B cell (primary cell): ENCODE results near the gene CFAP68. TPM values are rescaled to one million over a fixed set of nuclear protein-coding genes. Genes with fewer than 3 reads are reported as not detected.

Experiments used
- ATAC-seq: fragments of 200-7000 bp; cut with Tn5 transposase; one replicate; pipeline ENCODE4 v1.10.0; 2021; ENCODE audit warnings: low read depth, mild to moderate bottlenecking, moderate number of reproducible peaks, moderate library complexity
- CTCF ChIA-PET: fragments of 350-600 bp; sonication (Branson Sonifier 250); formaldehyde crosslinking; loops from one replicate; lab custom pipeline; 2021; ENCODE audit warnings: antibody characterized with exemption, inconsistent platforms; lab: Charles Lee
- POLR2A ChIA-PET: fragments of 350-600 bp; sonication (Branson Sonifier 250); formaldehyde crosslinking; loops from one replicate; lab custom pipeline; 2021; ENCODE audit warnings: antibody characterized with exemption; lab: Charles Lee
- DNase-seq: peaks from one replicate; pipeline ENCODE4 v3.0.0; 2013
- H2AFZ ChIP-seq: 2 replicates; pipeline ENCODE4 v1.6.1; 2012; ENCODE audit warnings: mild to moderate bottlenecking, low read depth, low read length; ENCODE audit not compliant: insufficient read depth, poor library complexity, severe bottlenecking
- H3K27ac ChIP-seq, 2 donors: 1 replicate in 1 of 2; 2 replicates in 1 of 2; pipeline ENCODE4 v1.5.1; 2012 to 2013; ENCODE audit warnings: low read length in 2 of 2, mild to moderate bottlenecking in 2 of 2, moderate library complexity in 1 of 2
- H3K27me3 ChIP-seq, 4 experiments: fragments of 200-600 bp in 1 of 4; sonication (generic) in 1 of 4; replicated peaks in 1 of 4; 1 replicate in 2 of 4; 2 replicates in 2 of 4; pipeline versions ENCODE4 v1.6.1 to v1.7.0; 2013 to 2016; ENCODE audit warnings: low read length in 3 of 4, mild to moderate bottlenecking in 2 of 4, mixed read lengths in 1 of 4, moderate library complexity in 1 of 4; ENCODE audit not compliant: insufficient read depth in 4 of 4, control insufficient read depth in 3 of 4; ENCODE audit errors: control extremely low read depth in 1 of 4
- H3K36me3 ChIP-seq, 2 experiments: replicated peaks in 1 of 2; 1 replicate in 1 of 2; 2 replicates in 1 of 2; pipeline versions ENCODE4 v1.6.1 to v1.7.1; 2013; ENCODE audit warnings: low read length in 1 of 2; ENCODE audit not compliant: insufficient read depth in 2 of 2, control insufficient read depth in 1 of 2; ENCODE audit errors: control extremely low read depth in 1 of 2, extremely low read depth in 1 of 2
- H3K4me1 ChIP-seq, 2 donors: fragments of 200-600 bp in 1 of 2; sonication (generic) in 1 of 2; 1 replicate in 1 of 2; 2 replicates in 1 of 2; pipeline versions ENCODE4 v1.5.1 to v1.6.1; 2013 to 2017; ENCODE audit warnings: low read length in 2 of 2; ENCODE audit not compliant: control insufficient read depth in 2 of 2, insufficient read depth in 2 of 2
- H3K4me2 ChIP-seq: replicated peaks from 2 replicates; pipeline ENCODE3; 2012; ENCODE audit warnings: mild to moderate bottlenecking, low read depth, low read length; ENCODE audit not compliant: poor library complexity, severe bottlenecking
- H3K4me3 ChIP-seq, 5 experiments: fragments of 200-600 bp in 1 of 5; sonication (generic) in 1 of 5; 1 replicate in 3 of 5; 2 replicates in 2 of 5; pipeline versions ENCODE4 v1.5.1 to v1.7.0; 2011 to 2016; ENCODE audit warnings: low read length in 4 of 5, mild to moderate bottlenecking in 4 of 5, low read depth in 2 of 5, control low read depth in 1 of 5, moderate library complexity in 1 of 5; ENCODE audit not compliant: insufficient read depth in 1 of 5; ENCODE audit errors: control extremely low read depth in 1 of 5, extremely low read depth in 1 of 5
- H3K79me2 ChIP-seq: fragments of 200-600 bp; sonication (generic); one replicate; pipeline ENCODE4 v1.6.0; 2016; ENCODE audit warnings: low read length; ENCODE audit not compliant: control insufficient read depth, insufficient read depth
- H3K9ac ChIP-seq: fragments of 200-600 bp; sonication (generic); 2 replicates; pipeline ENCODE4 v1.6.1; 2017; ENCODE audit warnings: mild to moderate bottlenecking, low read length, moderate library complexity
- H3K9me3 ChIP-seq, 3 donors: one replicate each; pipeline versions ENCODE4 v1.6.1 to v1.7.1; 2013; ENCODE audit warnings: low read length in 2 of 3; ENCODE audit not compliant: control insufficient read depth in 2 of 3, insufficient read depth in 1 of 3; ENCODE audit errors: control extremely low read depth in 1 of 3
- H4K20me1 ChIP-seq: 2 replicates; pipeline ENCODE4 v1.6.0; 2012; ENCODE audit warnings: mild to moderate bottlenecking, low read length; ENCODE audit not compliant: insufficient read depth, control insufficient read depth, poor library complexity, severe bottlenecking
- H3K27ac Mint-ChIP-seq: one replicate; pipeline ENCODE4 v1.8.0; 2021; ENCODE audit warnings: mixed read lengths
- H3K27me3 Mint-ChIP-seq: one replicate; pipeline ENCODE4 v1.8.0; 2021; ENCODE audit warnings: mixed read lengths
- H3K4me1 Mint-ChIP-seq: one replicate; pipeline ENCODE4 v1.8.0; 2021; ENCODE audit warnings: mixed read lengths
- H3K4me3 Mint-ChIP-seq: one replicate; pipeline ENCODE4 v1.8.0; 2021; ENCODE audit warnings: mixed read lengths
- H3K9me3 Mint-ChIP-seq: one replicate; pipeline ENCODE4 v1.8.0; 2022; ENCODE audit warnings: mixed read lengths; ENCODE audit not compliant: insufficient read depth
- CTCF ChIP-seq: fragments of 200-600 bp; IDR thresholded peaks from one replicate; pipeline ENCODE4 v1.8.0; 2022; ENCODE audit warnings: antibody characterized with exemption, mild to moderate bottlenecking
- EZH2 ChIP-seq: IDR thresholded peaks from 2 replicates; pipeline ENCODE4 v1.6.1; 2012; ENCODE audit warnings: borderline replicate concordance, low read depth, mild to moderate bottlenecking, moderate library complexity, low read length; ENCODE audit not compliant: insufficient read depth, poor library complexity, severe bottlenecking
- WGBS: methylation state at CpG from one replicate; pipeline ENCODE4 v1.1.5; 2013; ENCODE audit warnings: missing lambda C conversion rate; ENCODE audit not compliant: insufficient coverage; 5-methylcytosine and 5-hydroxymethylcytosine counted together
- intact Hi-C: fragments of 100-400 bp; cut with micrococcal nuclease; formaldehyde crosslinking; loops from one replicate; pipeline ENCODE4 v1.10.0; 2022
- polyA plus RNA-seq: library from polyadenylated mRNA; depleted of rRNA; stranded (reverse); fragments of >200 nt; gene quantifications from 2 replicates; pipeline ENCODE4 v1.2.3, GENCODE V29; 2012
- total RNA-seq, 2 donors: library from RNA; stranded (reverse); fragments of 120-200 nt in 1 of 2; gene quantifications; 1 replicate in 1 of 2; 2 replicates in 1 of 2; pipeline versions ENCODE4 v1.2.3 to v1.2.4, GENCODE V29; 2013 to 2022

The CFAP68 gene
- total and polyA plus RNA-seq, 2 donors (not counting 1 experiment from before 2014, with no cell fraction given) = 8.2 to 13.3 TPM

- H3K27me3 Mint-ChIP-seq = peaks cover 52% of the 10 kb centered on the region
- no peak for ATAC-seq
- ChIA-PET CTCF (no interaction called here), POLR2A (no interaction called here)
- Histone ChIP-seq H3K4me3 (no peak overlapping the region), H3K27ac (no peak overlapping the region), H3K9ac (no peak overlapping the region), H3K4me1 (no peaks in the 10 kb centered on the region), H3K36me3 (no peaks in the 10 kb centered on the region), H3K4me2 (no peak overlapping the region), H3K9me3 (no peaks in the 10 kb centered on the region), H3K79me2 (no peaks in the 10 kb centered on the region), H3K27me3 (peaks cover 0 to 36% (median 17%) of the 10 kb centered on the region in 4 experiments), H2AFZ (no peak overlapping the region), H4K20me1 (no peaks in the 10 kb centered on the region)
- no peak for DNase-seq
- no peaks in the 10 kb centered on the region for H3K4me1 Mint-ChIP-seq
- H3K9me3 Mint-ChIP-seq = no peaks in the 10 kb centered on the region
- no peak for TF ChIP-seq EZH2
- no peak for TF ChIP-seq CTCF
- H3K4me3 Mint-ChIP-seq = no peak overlapping the region
- no peak overlapping the region for H3K27ac Mint-ChIP-seq
- intact Hi-C loops = no loop called here
- 29% methylated on average over 1 of the region's 1 CpG for WGBS
Observed at GRCh38 chr11:111916768-111917167, 37.4 kb downstream of the CFAP68 start.

- no peak overlapping the region for H3K4me3 ChIP-seq
Observed at GRCh38 chr11:111917312-111917711, 38.0 kb downstream of the CFAP68 start.

More at GRCh38 chr11:111917312-111917711, 38.0 kb downstream of the CFAP68 start:
- H3K9me3 ChIP-seq = no peaks in the 10 kb centered on the region
- Mint-ChIP-seq H3K27ac (no peak overlapping the region), H3K4me3 (no peak overlapping the region), H3K27me3 (peaks cover 50% of the 10 kb centered on the region), H3K4me1 (no peaks in the 10 kb centered on the region), H3K9me3 (no peaks in the 10 kb centered on the region)
- WGBS = 75% methylated on average over 1 of the region's 2 CpGs
- no peaks in the 10 kb centered on the region for H3K4me1 ChIP-seq
- DNase-seq (no peak), ATAC-seq (no peak)
- ChIA-PET POLR2A (no interaction called here), CTCF (no interaction called here)
- intact Hi-C loops = no loop called here
- no peak overlapping the region for H3K9ac ChIP-seq
- H2AFZ ChIP-seq = no peak overlapping the region
- no peak overlapping the region for H3K27ac ChIP-seq
- no peak overlapping the region for H3K4me2 ChIP-seq
- no peaks in the 10 kb centered on the region for H3K36me3 ChIP-seq
- H3K79me2 ChIP-seq = no peaks in the 10 kb centered on the region
- no peak for TF ChIP-seq EZH2
- no peak for TF ChIP-seq CTCF
- H4K20me1 ChIP-seq = no peaks in the 10 kb centered on the region
- peaks cover 0 to 31% (median 13%) of the 10 kb centered on the region in 4 experiments for H3K27me3 ChIP-seq
